Measurements from ENCODE around the gene DEPDC4. TPM values are rescaled to one million over a fixed set of nuclear protein-coding genes. Genes with fewer than 3 reads are reported as not detected.
"Not testable (repeated sequence)": the region's sequence is repeated elsewhere in the genome, so short reads cannot be mapped to it uniquely, and the experiment has no call there.

Gene DEPDC4
- total and polyA plus RNA-seq, 10 of the 15 experiments (the other 5 are each of a cell fraction or from before 2014, with no cell fraction given) = 1.5 to 4.7 (median 2.2) TPM

GRCh38 chr12:100225491-100225890 is 41.4 kb downstream of the DEPDC4 start (continued):
- TF ChIP-seq ATF2 (IDR thresholded peaks at IDR 0.05; ENCODE audit: low read length) = no peak
- no peak for TF ChIP-seq SRF (IDR thresholded peaks at IDR 0.05; ENCODE audit: low read depth in 2 of 2, low read length in 2 of 2)
- TF ChIP-seq RAD21 (IDR thresholded peaks at IDR 0.05; ENCODE audit: insufficient read depth, low read depth, low read length) = no peak
- no peak for TF ChIP-seq NFYB (IDR thresholded peaks at IDR 0.05; ENCODE audit: insufficient read depth, low read depth, low read length)

- H4K20me1 ChIP-seq (ENCODE audit: control insufficient read depth, insufficient read depth); H3K4me1 ChIP-seq (ENCODE audit: control insufficient read depth, insufficient read depth, low read length); H3K79me2 ChIP-seq (ENCODE audit: control insufficient read depth, insufficient read depth, low read length); CTCF ChIA-PET; in situ Hi-C loops (cut with MboI); intact Hi-C loops (cut with micrococcal nuclease; ENCODE audit: unreplicated experiment); BruUV-seq (replicated peaks); H3K27ac ChIP-seq (ENCODE audit: control insufficient read depth, insufficient read depth); H2AFZ ChIP-seq (ENCODE audit: control insufficient read depth, low read depth, low read length); H3K27me3 ChIP-seq (replicated peaks in 1 of 2; ENCODE audit: control insufficient read depth in 2 of 2, insufficient read depth in 2 of 2, low read length in 1 of 2); H3K4me3 ChIP-seq; DNase-seq (ENCODE audit: low read depth, low spot score); H3K36me3 ChIP-seq (ENCODE audit: control insufficient read depth in 2 of 2, insufficient read depth in 2 of 2, low read length in 1 of 2); SMC1A ChIA-PET (ENCODE audit: uncharacterized antibody, unreplicated experiment); ATAC-seq; FAIRE-seq; H3K9ac ChIP-seq (ENCODE audit: control insufficient read depth, insufficient read depth, low read length); H3K9me3 ChIP-seq (replicated peaks; ENCODE audit: control insufficient read depth, insufficient read depth, low read length); H3K4me2 ChIP-seq (ENCODE audit: control insufficient read depth, insufficient read depth): not testable (repeated sequence)
- POLR2A ChIA-PET = interaction anchor here (0.6 kb wide), 1 partner anchor 124 kb away, joined by 3 read pairs; no protein-coding TSS in a partner anchor
- WGBS (ENCODE audit: insufficient coverage, insufficient replicate concordance, low lambda C conversion rate, missing lambda C conversion rate) = 89% methylated on average over 5 of the region's 6 CpGs
- RAD21 ChIA-PET (ENCODE audit: unreplicated experiment) = interaction anchor here (1.3 kb wide), 1 partner anchor 13 kb away, joined by 4 read pairs; no protein-coding TSS in a partner anchor
Observed at GRCh38 chr12:100222173-100222572, 44.7 kb downstream of the DEPDC4 start.
